Stimulated activated CD4-positive, alpha-beta T cell treated with anti-CD3 and anti-CD28 coated beads, Interleukin-2, amount 100 ng/mL, for 48 hours (primary cell): ENCODE measurements around the gene SFT2D3.
"Not testable (repeated sequence)": the region's sequence is repeated elsewhere in the genome, so short reads cannot be mapped to it uniquely, and the experiment has no call there.

Experiments used
- DNase-seq, 2 donors: peaks; one replicate each; pipeline ENCODE4 v3.0.0-alpha.2; 2020

SFT2D3 gene

DNA sequence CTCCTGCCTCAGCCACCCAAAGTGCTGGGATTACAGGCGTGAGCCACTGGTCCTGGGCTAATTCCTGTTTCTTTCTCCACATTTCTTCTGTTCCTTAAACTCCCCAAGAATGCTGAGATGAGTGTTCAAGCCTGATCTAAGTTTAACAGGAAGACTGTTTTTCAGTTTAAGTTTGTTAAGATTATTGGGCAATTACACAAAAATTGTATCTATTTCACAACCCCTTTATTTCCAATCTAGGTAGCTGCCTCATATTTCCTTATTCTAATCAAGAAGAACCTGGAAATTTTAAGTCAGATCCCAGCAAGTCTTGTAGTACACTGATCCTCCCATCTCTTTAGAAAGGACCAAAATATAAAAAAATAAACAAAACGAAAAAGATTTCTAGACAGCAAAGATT is 11.7 kb downstream of the SFT2D3 start:
- no peak for DNase-seq

- DNase-seq = no peak
Observed at GRCh38 chr2:127713562-127713961, 12.3 kb downstream of the SFT2D3 start.

DNA sequence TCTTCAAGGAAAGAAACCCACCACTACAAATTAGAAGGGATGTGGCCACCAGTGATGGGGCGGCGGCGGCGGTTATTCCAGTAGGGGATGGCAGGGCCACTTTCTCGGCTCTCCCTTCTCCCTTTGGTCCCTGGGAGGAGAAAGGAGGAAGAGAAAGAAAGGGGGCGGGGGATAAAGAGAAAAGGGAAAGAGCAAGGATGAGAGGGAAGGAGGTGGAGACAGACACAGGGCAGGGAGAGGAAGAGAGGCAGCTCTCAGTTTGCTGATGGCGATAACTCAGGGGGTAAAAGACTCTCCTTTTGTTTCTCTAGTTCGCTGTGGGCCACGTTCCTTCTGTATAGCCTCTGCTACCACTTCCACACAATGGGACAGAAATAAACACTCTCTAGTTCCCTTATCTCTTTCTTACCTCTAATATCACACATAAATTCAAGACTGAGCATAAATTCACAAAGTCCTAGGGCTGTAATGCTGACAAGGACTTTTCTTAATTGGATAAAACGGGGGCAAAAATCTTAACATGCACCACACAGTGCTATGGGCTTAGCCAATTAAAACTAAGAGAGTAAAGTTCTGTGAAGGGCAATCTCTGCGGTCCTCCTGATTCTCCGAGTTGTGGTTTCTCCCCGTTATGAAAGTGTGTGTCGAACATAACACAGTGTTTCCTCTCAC is 14.6 kb downstream of the SFT2D3 start:
- DNase-seq = no peak

GRCh38 chr2:127718271-127718670 is 17.0 kb downstream of the SFT2D3 start:
- no peak for DNase-seq

- DNase-seq = no peak
Observed at GRCh38 chr2:127719301-127720218, 18.3 kb downstream of the SFT2D3 start.

GRCh38 chr2:127721311-127721977 is 20.1 kb downstream of the SFT2D3 start:
- DNase-seq = no peak

DNA sequence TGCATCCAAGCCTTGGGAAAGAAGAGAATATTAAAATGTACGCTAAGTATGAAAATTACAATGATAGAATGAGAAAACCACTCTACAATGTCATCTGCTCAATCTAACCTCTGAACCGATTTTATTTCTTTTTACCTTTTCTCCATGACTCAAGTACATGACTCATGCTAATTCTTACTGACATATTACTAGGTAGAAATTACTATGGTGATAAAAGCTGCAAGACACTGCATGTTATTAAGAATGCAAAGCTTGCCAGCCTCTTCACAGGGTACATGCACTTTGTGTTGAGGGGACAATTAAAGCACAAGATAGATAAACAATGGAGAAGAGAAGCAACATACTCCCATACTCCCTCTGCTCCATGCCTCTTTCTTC is 20.7 kb downstream of the SFT2D3 start:
- no peak for DNase-seq

DNA sequence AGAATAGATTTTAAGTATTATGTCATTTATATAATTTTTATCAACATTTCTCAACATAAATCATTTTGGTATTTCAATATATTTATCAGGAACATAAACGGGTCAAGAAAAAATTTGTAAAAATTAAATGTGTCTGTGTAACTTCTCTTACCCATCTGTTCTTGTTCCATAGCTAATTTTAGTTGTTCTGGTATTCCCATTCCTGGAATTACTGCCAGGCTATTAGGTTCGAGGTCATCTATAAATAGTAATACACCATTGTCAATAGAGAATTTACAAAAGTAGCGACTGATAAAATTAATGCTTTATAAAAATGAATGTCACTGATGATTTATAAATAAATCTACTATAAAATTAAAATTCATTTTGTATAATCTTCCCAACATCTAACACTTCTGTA is 21.5 kb downstream of the SFT2D3 start:
- DNase-seq = no peak

GRCh38 chr2:127726158-127726880 is 25.0 kb downstream of the SFT2D3 start:
- no peak for DNase-seq

DNA sequence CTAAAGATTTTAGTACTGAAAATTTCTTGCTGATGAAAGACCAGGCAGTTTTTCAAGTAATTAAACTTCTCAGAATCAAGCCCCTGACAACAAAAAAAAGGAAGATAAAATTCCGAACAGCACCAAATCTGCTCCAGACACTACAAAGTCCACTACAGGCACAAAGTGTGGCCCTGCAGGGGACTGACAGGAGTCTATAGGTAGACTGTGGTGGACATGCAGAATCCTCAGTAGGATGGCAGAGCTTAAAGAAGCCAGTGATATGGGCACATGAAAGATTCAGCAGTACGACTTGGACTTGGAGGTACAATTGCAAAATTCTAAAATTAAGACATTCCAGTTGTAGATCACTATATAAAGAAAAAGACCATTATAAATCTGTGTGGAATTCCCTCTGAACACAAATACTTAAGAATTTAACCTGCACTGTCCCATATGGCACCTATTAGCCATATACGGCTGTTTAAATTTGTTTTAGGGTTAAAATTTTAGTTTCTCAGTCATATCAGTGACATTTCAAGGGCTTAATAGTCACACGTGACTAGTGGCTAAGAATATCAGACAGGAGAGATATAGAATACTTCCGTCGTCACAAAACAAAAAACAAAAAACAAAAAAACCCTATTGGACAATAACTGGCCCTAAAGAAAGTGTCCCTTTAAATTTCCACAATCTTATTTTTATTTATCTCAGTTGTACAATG is 32.0 kb downstream of the SFT2D3 start:
- no peak for DNase-seq

GRCh38 chr2:127733816-127734537 is 32.7 kb downstream of the SFT2D3 start:
- no peak for DNase-seq

- DNase-seq = no peak
Observed at GRCh38 chr2:127735044-127735443, 33.7 kb downstream of the SFT2D3 start.

DNA sequence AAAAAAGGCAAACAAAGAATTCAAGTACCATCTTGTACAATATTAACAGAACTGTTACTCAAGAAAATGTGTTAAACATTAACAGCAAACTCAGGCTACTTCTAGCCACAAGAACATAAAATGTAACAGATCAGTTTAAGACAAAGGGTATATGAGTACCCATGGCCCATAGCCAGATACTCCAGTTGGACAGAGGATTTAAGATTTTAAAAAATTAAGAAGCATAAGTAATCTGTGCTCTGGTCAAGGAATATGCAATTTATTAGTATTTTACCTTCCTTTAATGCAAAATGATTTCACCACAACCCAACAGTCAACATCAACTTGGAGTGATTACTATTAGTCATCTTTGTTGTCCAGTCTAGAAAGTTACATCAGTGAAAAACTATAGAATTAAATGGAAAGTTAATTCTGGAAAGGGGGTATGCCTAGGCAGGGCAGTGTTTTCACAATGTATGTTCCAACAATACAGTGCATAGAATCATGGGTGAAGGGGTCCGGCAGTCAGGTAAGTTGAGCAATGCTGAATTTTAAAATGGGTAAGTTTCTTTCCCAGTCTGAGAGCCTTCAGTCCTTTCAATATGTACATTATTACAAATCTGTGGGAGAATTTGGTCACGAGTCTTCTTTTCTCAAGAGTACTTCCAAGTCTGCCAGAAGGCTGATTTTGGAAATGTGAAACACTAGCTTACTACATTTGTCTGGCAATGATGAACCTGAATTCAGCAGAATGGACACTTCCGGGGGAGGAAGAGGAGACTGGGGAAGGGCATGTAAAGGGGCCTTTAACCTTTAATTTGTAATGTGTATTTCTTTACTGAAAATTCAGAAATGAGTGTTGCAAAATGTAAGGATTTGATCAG is 34.5 kb downstream of the SFT2D3 start:
- DNase-seq = no peak

DNA sequence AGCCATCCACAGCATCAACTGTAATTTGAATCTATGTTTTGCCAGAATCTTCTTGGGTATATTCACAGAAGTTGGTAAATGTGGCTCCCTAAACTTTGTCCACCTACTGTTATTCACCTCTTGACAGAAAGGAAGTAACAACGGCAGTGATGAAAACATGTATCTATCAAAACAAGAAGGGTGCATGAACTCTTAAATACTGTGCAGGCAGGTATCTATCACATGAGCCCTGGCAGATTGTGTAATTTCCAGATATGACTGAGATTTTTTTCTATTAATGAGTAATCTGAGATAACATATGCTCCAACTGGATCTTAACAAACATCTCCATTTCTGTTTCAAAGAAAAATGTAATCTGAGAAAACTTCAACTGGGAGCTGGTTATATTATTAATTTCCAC is 36.6 kb downstream of the SFT2D3 start:
- DNase-seq = no peak

- no peak for DNase-seq
Observed at GRCh38 chr2:127739800-127740199, 38.5 kb downstream of the SFT2D3 start.

DNA sequence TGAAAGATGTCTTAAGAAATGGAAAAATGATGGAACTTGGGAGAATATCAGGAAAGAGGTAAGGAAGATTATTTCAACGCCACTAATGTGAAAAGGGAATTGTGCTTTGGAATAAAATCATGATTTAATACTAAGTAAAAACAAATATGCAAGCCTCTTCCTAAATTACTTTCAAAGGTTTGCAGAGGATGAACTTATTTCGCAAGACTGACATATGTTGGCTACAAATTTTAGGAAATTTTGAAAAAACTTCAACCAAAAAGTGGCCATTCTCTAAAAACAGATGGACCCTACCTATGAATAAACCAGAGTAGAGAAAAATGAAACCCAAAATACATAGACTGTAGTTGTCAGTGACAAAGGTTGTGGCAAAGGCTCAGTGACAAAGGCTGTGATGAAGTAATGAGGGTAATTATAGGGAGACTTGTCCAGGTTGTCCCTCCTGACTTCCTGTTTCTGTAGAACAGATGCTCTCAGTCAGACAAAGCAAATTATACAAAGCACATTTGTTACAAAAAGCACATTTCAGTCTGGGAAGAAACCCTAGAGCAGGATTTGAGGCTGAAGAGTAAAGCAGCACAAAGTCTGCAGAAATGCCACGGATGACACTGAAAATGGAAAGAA is 39.5 kb downstream of the SFT2D3 start:
- DNase-seq = no peak

GRCh38 chr2:127743477-127744026 is 42.3 kb downstream of the SFT2D3 start:
- DNase-seq = no peak

DNA sequence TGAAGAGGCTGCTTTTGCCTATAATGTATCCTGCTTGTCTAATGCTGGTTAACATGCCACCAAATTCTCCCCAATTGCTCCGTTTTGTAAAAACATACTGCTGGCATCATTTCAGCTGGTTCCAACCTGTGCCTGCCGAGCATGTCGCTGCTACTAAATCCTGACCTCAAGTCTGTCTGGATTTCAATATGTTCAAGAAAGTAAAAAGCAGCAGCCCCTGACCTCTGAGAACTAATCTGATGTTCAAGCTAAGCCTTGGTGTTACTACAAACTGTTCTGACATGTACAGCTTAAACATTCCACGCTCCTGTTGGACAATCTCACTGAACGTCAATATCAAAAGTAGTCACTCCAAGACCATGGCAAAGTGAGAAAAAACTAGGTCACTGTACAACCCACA is 46.3 kb downstream of the SFT2D3 start:
- DNase-seq = no peak

DNA sequence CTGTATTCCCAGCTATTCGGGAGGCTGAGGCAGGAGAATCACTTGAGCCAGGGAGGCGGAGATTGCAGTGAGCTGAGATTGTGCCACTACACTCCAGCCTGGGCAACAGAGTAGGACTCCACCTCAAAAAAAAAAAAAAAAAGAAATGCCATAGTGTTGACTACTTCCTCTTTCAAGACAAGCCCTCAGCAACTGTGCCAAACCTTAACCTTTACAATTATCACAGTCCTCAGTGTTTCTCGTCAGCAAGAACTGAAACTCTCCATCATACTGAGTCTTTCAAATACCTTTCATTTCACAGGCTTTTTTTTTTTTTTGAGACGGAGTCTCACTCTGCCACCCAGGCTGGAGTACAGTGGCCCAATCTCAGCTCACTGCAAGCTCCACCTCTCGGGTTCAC is 48.2 kb downstream of the SFT2D3 start:
- not testable (repeated sequence) for DNase-seq

DNA sequence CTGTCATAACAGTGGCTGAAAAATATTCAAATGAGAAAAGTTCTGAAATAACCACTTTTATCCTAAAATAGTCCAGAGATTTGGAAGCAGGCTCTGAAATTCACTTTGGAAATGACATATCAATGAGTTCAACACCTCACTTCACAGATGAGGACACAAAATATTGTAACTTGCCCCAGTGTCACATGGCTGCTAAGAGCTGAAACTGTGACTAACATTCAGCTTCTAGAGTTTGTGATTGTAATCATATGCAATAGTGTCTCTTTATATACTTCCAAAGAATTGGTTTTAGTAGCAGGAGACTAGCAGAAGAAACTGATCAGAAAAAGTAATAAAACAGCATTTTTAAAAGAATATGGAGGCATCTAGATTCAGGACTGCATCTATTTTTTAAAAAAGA is 52.1 kb downstream of the SFT2D3 start:
- DNase-seq = no peak
